Neural progenitor cell (in vitro differentiated cells): ENCODE data around the gene ITPR2. TPM values are rescaled to one million over a fixed set of nuclear protein-coding genes. Genes with fewer than 3 reads are reported as not detected.
"Not testable (repeated sequence)": the region's sequence is repeated elsewhere in the genome, so short reads cannot be mapped to it uniquely, and the experiment has no call there.

ENCODE experiments used
- DNase-seq: peaks from one replicate; pipeline ENCODE4 v3.0.0-alpha.2; 2016; ENCODE audit warnings: low spot score
- H2AFZ ChIP-seq: fragments of 200-600 bp; sonication (generic); replicated peaks from 2 replicates; pipeline ENCODE4 v1.6.1; 2016; ENCODE audit warnings: antibody characterized with exemption
- H3F3A ChIP-seq: fragments of 200-600 bp; sonication (generic); 2 replicates; pipeline ENCODE4 v1.6.1; 2016; ENCODE audit warnings: antibody characterized with exemption, low read depth
- H3K27ac ChIP-seq: fragments of 200-600 bp; sonication (generic); 2 replicates; pipeline ENCODE4 v1.5.1; 2016; ENCODE audit warnings: mild to moderate bottlenecking
- H3K27me3 ChIP-seq: fragments of 200-600 bp; sonication (generic); 2 replicates; pipeline ENCODE4 v1.6.1; 2016; ENCODE audit warnings: mild to moderate bottlenecking, moderate library complexity
- H3K36me3 ChIP-seq: fragments of 200-600 bp; sonication (generic); 2 replicates; pipeline ENCODE4 v1.5.1; 2016
- H3K4me1 ChIP-seq: fragments of 200-600 bp; sonication (generic); 2 replicates; pipeline ENCODE4 v1.6.1; 2016; ENCODE audit warnings: mixed run types
- H3K4me2 ChIP-seq: fragments of 200-600 bp; sonication (generic); 2 replicates; pipeline ENCODE4 v1.6.1; 2016
- H3K4me3 ChIP-seq: fragments of 200-600 bp; sonication (generic); 2 replicates; pipeline ENCODE4 v1.5.1; 2016
- H3K79me2 ChIP-seq: fragments of 200-600 bp; sonication (generic); 2 replicates; pipeline ENCODE4 v1.6.1; 2016; ENCODE audit warnings: low read depth
- H3K9ac ChIP-seq: fragments of 200-600 bp; sonication (generic); 2 replicates; pipeline ENCODE4 v1.6.1; 2016
- H3K9me3 ChIP-seq: fragments of 200-600 bp; sonication (generic); 2 replicates; pipeline ENCODE4 v1.5.1; 2016; ENCODE audit warnings: low read depth
- H4K20me1 ChIP-seq: fragments of 200-600 bp; sonication (generic); 2 replicates; pipeline ENCODE4 v1.6.1; 2016; ENCODE audit warnings: low read depth
- H3K27ac Mint-ChIP-seq: 3 replicates; pipeline ENCODE4 v1.8.0; 2021; ENCODE audit warnings: mixed read lengths
- H3K27me3 Mint-ChIP-seq: 2 replicates; pipeline ENCODE4 v1.8.0; 2022; ENCODE audit warnings: low read depth, mild to moderate bottlenecking, inconsistent platforms, moderate library complexity, mixed read lengths; ENCODE audit not compliant: insufficient read depth
- H3K36me3 Mint-ChIP-seq: 3 replicates; pipeline ENCODE4 v1.8.0; 2021; ENCODE audit warnings: mixed read lengths
- H3K4me1 Mint-ChIP-seq: 3 replicates; pipeline ENCODE4 v1.8.0; 2021; ENCODE audit warnings: mixed read lengths
- H3K4me3 Mint-ChIP-seq: 3 replicates; pipeline ENCODE4 v1.8.0; 2021; ENCODE audit warnings: mild to moderate bottlenecking, moderate library complexity, mixed read lengths
- H3K9me3 Mint-ChIP-seq: 3 replicates; pipeline ENCODE4 v1.8.0; 2020; ENCODE audit warnings: mixed read lengths
- EZH2 ChIP-seq: fragments of 200-600 bp; sonication (generic); IDR thresholded peaks from 2 replicates; pipeline ENCODE4 v1.6.1; 2017; ENCODE audit warnings: antibody characterized with exemption, mild to moderate bottlenecking, moderate library complexity
- EZH2phosphoT487 ChIP-seq: fragments of 200-600 bp; sonication (generic); IDR thresholded peaks from 2 replicates; pipeline ENCODE4 v1.6.1; 2017; ENCODE audit warnings: antibody characterized with exemption
- total RNA-seq: library from RNA; depleted of rRNA; stranded (reverse); fragments of >200 nt; gene quantifications from 2 replicates; pipeline ENCODE4 v1.2.3, GENCODE V29; 2015; ENCODE audit warnings: low replicate concordance
- TF ChIP-seq, protein P1 (sequence below): fragments of 200-600 bp; sonication (generic); IDR thresholded peaks from 2 replicates; pipeline ENCODE4 v1.5.1; 2017; ENCODE audit warnings: antibody characterized with exemption, mild to moderate bottlenecking

The ITPR2 gene
- total RNA-seq, 1 donor from 2014 or later: 11.4 TPM

DNA sequence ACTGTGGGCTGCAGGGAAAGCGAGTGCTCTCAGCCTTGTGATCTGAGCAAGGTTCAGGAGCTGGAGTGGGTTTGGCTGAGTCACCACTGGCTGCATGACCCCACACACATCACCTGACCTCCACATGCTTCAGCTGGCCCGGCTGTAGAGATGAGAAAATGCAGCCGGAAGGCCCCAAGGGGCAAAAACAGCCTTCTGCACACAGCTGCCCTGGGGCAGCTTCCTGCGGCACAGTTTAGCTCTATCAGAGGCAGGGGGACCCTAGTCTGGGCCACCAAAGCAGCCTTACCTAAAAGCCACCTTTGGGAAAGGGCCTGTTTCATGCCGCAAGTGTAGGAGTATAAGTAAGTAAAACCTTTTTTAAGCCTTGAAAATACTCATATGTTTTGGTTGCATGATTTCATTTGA, 514.3 kb downstream of the ITPR2 start:
- H3K4me3 Mint-ChIP-seq: no peak overlapping the region
- Histone ChIP-seq H3K4me1 (no peaks in the 10 kb centered on the region), H3K4me3 (no peak overlapping the region), H3F3A (no peaks in the 10 kb centered on the region), H3K9me3 (no peaks in the 10 kb centered on the region), H3K36me3 (no peaks in the 10 kb centered on the region), H3K27me3 (no peaks in the 10 kb centered on the region), H3K4me2 (no peak overlapping the region), H4K20me1 (no peaks in the 10 kb centered on the region), H3K79me2 (no peaks in the 10 kb centered on the region), H3K9ac (no peak overlapping the region), H3K27ac (no peak overlapping the region), H2AFZ (no peak overlapping the region)
- TF ChIP-seq EZH2 (no peak), EZH2phosphoT487 (no peak)
- TF ChIP-seq, protein P1, sequence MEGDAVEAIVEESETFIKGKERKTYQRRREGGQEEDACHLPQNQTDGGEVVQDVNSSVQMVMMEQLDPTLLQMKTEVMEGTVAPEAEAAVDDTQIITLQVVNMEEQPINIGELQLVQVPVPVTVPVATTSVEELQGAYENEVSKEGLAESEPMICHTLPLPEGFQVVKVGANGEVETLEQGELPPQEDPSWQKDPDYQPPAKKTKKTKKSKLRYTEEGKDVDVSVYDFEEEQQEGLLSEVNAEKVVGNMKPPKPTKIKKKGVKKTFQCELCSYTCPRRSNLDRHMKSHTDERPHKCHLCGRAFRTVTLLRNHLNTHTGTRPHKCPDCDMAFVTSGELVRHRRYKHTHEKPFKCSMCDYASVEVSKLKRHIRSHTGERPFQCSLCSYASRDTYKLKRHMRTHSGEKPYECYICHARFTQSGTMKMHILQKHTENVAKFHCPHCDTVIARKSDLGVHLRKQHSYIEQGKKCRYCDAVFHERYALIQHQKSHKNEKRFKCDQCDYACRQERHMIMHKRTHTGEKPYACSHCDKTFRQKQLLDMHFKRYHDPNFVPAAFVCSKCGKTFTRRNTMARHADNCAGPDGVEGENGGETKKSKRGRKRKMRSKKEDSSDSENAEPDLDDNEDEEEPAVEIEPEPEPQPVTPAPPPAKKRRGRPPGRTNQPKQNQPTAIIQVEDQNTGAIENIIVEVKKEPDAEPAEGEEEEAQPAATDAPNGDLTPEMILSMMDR: no peak
- H3K36me3 Mint-ChIP-seq: no peaks in the 10 kb centered on the region
- peaks cover 12% of the 10 kb centered on the region for H3K9me3 Mint-ChIP-seq
- H3K27ac Mint-ChIP-seq: no peak overlapping the region
- no peak for DNase-seq
- peaks cover 2% of the 10 kb centered on the region for H3K27me3 Mint-ChIP-seq
- H3K4me1 Mint-ChIP-seq: peaks cover 16% of the 10 kb centered on the region

DNA sequence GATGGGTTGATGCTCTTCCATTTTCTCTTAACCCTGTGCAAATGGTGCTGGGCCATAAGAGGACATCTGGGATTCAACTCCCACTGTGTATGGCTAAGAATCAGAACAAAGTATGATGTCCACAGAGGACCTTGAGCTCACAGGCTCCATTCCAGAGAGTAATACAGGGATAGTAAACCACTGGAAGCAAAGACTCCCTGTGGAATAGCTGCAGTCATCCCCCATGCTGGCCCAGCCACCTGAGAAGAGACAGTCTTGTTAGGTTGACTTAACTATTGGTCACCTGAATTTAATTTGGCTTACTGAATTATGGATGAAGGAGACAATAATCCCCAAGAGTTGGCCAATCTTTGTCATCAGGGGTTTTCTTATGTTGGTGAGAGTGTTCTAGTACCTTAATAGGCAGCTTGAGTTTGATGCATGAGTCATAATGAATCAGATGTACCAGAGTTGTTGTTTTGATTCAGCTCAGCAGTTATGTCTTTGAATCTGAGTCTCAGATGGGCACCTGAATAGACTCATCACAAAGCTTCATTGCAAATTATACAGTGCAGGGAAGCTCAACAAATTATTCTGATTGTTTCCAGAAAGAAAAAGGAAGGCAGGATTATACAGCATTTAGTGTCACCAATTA, 514.9 kb downstream of the ITPR2 start:
- peak overlapping the region; percentile 57 for H3K27ac Mint-ChIP-seq
- H3K4me3 ChIP-seq: no peak overlapping the region
- no peaks in the 10 kb centered on the region for H3K27me3 ChIP-seq
- no peaks in the 10 kb centered on the region for H4K20me1 ChIP-seq
- H3F3A ChIP-seq: no peaks in the 10 kb centered on the region
- peaks cover 18% of the 10 kb centered on the region for H3K9me3 Mint-ChIP-seq
- peaks cover 16% of the 10 kb centered on the region for H3K4me1 Mint-ChIP-seq
- no peaks in the 10 kb centered on the region for H3K4me1 ChIP-seq
- H3K9me3 ChIP-seq: no peaks in the 10 kb centered on the region
- H3K36me3 Mint-ChIP-seq: peaks cover 3% of the 10 kb centered on the region
- H2AFZ ChIP-seq: no peak overlapping the region
- H3K36me3 ChIP-seq: no peaks in the 10 kb centered on the region
- H3K4me2 ChIP-seq: no peak overlapping the region
- DNase-seq: no peak
- no peak for TF ChIP-seq EZH2phosphoT487
- TF ChIP-seq, protein P1: no peak
- TF ChIP-seq EZH2: no peak
- H3K27me3 Mint-ChIP-seq: peaks cover 2% of the 10 kb centered on the region
- H3K4me3 Mint-ChIP-seq: no peak overlapping the region
- H3K27ac ChIP-seq: no peak overlapping the region
- no peaks in the 10 kb centered on the region for H3K79me2 ChIP-seq
- H3K9ac ChIP-seq: no peak overlapping the region

DNA sequence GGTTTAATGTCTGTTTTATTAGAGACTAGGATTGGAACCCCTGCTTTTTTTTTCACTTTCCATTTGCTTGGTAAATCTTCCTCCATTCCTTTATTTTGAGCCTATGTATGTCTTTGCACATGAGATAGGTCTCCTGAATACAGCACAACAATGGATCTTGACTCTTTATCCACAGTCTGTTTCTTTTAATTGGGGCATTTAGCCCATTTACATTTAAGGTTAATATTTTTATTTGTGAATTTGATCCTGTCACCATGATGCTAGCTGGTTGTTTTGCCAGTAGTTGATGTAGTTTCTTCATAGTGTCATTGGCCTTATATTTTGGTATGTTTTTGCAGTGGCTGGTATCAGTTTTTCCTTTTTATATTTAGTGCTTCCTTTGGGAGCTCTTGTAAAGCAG, 518.9 kb downstream of the ITPR2 start:
- H3K4me3 Mint-ChIP-seq, H3K27me3 ChIP-seq, H3K4me1 ChIP-seq, H3K27ac ChIP-seq, H3K27me3 Mint-ChIP-seq, H3K27ac Mint-ChIP-seq, H3F3A ChIP-seq, H3K9me3 ChIP-seq, H3K36me3 ChIP-seq, H2AFZ ChIP-seq, H3K4me3 ChIP-seq, H3K4me2 ChIP-seq, DNase-seq, H3K79me2 ChIP-seq, H4K20me1 ChIP-seq, H3K9ac ChIP-seq, H3K36me3 Mint-ChIP-seq: not testable (repeated sequence)
- peaks cover 33% of the 10 kb centered on the region for H3K9me3 Mint-ChIP-seq
- peaks cover 11% of the 10 kb centered on the region for H3K4me1 Mint-ChIP-seq

DNA sequence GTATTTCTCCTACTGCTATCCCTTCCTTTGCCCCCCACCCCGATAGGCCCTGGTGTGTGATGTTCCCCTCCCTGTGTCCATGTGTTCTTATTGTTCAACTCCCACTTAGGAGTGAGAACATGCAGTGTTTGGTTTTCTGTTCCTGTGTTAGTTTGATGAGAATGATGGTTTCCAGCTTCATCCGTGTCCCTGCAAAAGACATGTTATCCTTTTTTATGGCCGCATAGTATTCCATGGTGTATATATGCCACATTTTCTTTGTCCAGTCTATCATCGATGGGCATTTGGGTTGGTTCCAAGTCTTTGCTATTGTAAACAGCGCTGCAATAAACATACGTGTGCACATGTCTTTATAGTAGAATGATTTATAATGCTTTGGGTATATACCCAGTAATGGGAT, 522.5 kb downstream of the ITPR2 start:
- H3K4me3 Mint-ChIP-seq, H3K27ac ChIP-seq, H3K4me3 ChIP-seq, H3K27me3 ChIP-seq, H3K9me3 ChIP-seq, H3K4me1 Mint-ChIP-seq, H3K36me3 ChIP-seq, H3K4me1 ChIP-seq, H3K27me3 Mint-ChIP-seq, H3K36me3 Mint-ChIP-seq, H3K27ac Mint-ChIP-seq, DNase-seq, H2AFZ ChIP-seq, H4K20me1 ChIP-seq, H3K79me2 ChIP-seq, H3F3A ChIP-seq, H3K9ac ChIP-seq, H3K4me2 ChIP-seq: not testable (repeated sequence)
- H3K9me3 Mint-ChIP-seq: peaks cover 33% of the 10 kb centered on the region
